ENCODE measurements around the gene IL1R2.

IL1R2 gene

DNA sequence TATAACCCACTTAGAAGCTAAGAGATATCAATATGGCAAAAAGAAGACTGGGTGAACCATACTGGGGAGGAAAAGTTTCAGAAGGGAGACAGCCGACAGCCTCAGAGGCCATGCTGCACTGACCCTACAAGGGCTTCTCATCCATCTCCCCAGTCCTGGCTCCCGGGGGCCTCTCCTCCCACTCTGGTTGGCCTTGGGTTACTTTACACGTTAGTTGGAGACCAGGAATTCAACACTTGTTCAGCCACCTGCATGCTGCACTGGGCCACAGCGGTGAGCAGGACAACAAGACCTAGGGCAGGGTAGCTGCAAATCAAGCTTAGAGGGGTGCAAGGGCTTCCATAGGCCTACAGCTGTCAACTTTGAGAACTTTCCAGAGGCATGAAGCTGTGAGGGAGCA is 28.6 kb upstream of the IL1R2 start:
- TF ChIP-seq, protein P1, sequence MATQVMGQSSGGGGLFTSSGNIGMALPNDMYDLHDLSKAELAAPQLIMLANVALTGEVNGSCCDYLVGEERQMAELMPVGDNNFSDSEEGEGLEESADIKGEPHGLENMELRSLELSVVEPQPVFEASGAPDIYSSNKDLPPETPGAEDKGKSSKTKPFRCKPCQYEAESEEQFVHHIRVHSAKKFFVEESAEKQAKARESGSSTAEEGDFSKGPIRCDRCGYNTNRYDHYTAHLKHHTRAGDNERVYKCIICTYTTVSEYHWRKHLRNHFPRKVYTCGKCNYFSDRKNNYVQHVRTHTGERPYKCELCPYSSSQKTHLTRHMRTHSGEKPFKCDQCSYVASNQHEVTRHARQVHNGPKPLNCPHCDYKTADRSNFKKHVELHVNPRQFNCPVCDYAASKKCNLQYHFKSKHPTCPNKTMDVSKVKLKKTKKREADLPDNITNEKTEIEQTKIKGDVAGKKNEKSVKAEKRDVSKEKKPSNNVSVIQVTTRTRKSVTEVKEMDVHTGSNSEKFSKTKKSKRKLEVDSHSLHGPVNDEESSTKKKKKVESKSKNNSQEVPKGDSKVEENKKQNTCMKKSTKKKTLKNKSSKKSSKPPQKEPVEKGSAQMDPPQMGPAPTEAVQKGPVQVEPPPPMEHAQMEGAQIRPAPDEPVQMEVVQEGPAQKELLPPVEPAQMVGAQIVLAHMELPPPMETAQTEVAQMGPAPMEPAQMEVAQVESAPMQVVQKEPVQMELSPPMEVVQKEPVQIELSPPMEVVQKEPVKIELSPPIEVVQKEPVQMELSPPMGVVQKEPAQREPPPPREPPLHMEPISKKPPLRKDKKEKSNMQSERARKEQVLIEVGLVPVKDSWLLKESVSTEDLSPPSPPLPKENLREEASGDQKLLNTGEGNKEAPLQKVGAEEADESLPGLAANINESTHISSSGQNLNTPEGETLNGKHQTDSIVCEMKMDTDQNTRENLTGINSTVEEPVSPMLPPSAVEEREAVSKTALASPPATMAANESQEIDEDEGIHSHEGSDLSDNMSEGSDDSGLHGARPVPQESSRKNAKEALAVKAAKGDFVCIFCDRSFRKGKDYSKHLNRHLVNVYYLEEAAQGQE (IDR thresholded peaks at IDR 0.05; ENCODE audit: low read depth) = no peak

DNA sequence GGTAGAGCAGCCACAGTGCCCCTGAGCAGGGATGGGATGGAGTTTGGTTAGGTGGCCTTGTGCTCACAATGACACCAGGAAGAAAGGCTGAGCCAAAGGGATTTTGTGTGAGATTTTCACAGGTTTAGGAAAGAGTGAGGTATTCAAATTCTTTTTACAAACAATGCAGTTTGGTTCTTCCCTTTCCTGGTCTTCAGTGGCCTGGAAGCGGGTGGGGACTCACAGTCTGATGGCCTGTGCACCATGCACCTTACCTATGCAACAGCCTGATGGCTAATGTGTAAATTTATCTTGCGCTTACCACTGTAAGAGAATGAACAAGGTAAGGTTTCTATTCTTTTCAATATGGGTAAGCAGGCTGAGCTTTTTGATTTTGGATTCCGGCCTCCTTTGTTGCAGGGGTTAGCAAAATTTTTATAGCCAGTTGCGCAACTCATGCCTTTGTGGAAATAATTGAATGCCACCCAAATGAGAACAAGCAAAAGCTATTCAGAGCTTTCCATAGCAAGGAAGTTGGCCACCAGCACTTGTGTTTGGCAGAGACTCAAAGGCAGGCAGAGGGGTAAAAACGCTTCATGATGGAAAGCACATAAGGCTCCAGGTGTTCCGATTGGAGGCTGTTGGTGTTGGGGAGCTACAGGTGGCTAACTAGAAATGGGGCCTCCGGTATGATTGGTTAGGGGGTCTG is 23.8 kb upstream of the IL1R2 start:
- TF ChIP-seq, protein P1 (IDR thresholded peaks at IDR 0.05; ENCODE audit: low read depth) = no peak
- TF ChIP-seq TEAD4 (IDR thresholded peaks at IDR 0.05) = peak; percentile 70
- TF ChIP-seq RAD21 (IDR thresholded peaks at IDR 0.05; ENCODE audit: low read depth) = no peak
- TF ChIP-seq NFIC (IDR thresholded peaks at IDR 0.05) = peak; percentile 90
- TF ChIP-seq CEBPB (IDR thresholded peaks at IDR 0.05) = peak; percentile 100
- TF ChIP-seq, protein P2, sequence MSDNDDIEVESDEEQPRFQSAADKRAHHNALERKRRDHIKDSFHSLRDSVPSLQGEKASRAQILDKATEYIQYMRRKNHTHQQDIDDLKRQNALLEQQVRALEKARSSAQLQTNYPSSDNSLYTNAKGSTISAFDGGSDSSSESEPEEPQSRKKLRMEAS (IDR thresholded peaks at IDR 0.05) = peak; percentile 45; the same call in 1 of the 2 replicates
- peak; percentile 70; the same call in 1 of the 2 replicates for TF ChIP-seq EP300 (IDR thresholded peaks at IDR 0.05; ENCODE audit: borderline replicate concordance)
- peak; percentile 75 for TF ChIP-seq TCF12 (IDR thresholded peaks at IDR 0.05; ENCODE audit: low read depth)
- peak; percentile 47 for TF ChIP-seq FOXM1 (IDR thresholded peaks at IDR 0.05; ENCODE audit: borderline replicate concordance, low read depth)

DNA sequence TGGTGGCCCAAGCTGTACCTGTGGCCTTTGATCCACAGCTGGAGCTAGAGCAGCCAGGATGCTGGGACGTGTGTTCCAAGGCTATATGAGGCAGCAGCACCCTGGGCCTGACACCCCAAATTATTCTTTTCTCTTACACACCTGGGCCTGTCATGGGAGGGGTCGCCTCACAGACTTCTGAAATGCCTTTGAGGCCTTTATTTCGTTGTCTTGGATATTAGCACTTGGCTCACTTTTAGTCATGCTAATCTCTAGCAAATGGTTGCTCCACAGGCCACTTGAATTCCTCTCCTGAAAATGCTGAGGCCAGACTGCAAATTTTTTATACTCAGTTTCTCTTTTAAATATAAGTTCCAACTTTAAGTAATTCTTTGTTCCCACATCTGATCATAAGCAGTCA is 22.0 kb upstream of the IL1R2 start:
- TF ChIP-seq TAF1 (IDR thresholded peaks at IDR 0.05; ENCODE audit: low read depth) = no peak

DNA sequence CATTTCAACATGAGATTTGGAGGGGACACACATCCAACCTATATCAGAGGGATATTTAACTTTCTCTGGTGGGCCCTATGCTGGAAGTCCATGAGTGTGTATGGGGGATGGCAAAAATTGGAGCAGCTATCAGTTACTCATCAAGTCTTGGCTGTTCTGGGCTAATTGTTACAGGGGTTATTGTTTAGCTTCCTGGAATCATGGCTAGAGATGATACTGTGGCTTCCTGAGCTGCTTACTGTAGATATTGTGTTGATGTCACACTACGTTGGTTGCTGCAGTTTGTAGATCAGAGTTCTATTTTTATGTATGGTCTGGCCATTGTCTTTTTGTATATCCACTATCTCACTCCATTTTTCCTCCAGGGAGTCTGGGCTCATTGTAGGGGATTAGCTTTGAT is 20.9 kb upstream of the IL1R2 start:
- TF ChIP-seq ZBTB7A (IDR thresholded peaks at IDR 0.05; ENCODE audit: low read depth) (no peak), EP300 (IDR thresholded peaks at IDR 0.05; ENCODE audit: borderline replicate concordance) (no peak), CEBPB (IDR thresholded peaks at IDR 0.05) (no peak), FOXM1 (IDR thresholded peaks at IDR 0.05; ENCODE audit: borderline replicate concordance, low read depth) (no peak)
- TF ChIP-seq, protein P2 (IDR thresholded peaks at IDR 0.05) = no peak
- TF ChIP-seq, protein P1 (IDR thresholded peaks at IDR 0.05; ENCODE audit: low read depth) = no peak

DNA sequence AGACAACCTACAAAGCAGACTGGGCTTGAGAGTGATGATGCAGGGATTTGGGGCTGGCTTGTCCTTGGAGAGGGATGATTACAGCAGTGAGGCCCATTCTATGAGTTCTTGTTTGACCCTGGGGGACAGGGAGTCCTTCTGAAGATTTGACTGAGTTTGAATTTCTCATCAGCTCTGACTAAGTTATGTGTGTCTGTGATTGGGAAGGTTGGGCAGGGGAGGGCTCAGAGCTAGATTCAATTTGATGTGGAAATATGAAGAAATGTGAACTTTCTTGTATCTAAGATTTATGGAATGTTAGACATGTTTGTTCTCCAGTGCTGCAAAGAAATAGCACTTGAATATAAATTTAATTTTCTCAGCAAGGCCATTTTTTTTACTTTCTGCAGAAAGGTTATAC is 19.9 kb upstream of the IL1R2 start:
- no peak for TF ChIP-seq ZBTB7A (IDR thresholded peaks at IDR 0.05; ENCODE audit: low read depth)
- TF ChIP-seq RAD21 (IDR thresholded peaks at IDR 0.05; ENCODE audit: low read depth) = no peak
- TF ChIP-seq TAF1 (IDR thresholded peaks at IDR 0.05; ENCODE audit: low read depth) = no peak
- TF ChIP-seq FOXM1 (IDR thresholded peaks at IDR 0.05; ENCODE audit: borderline replicate concordance, low read depth) = no peak
- TF ChIP-seq NFIC (IDR thresholded peaks at IDR 0.05) = no peak
- TF ChIP-seq, protein P1 (IDR thresholded peaks at IDR 0.05; ENCODE audit: low read depth) = no peak
- no peak for TF ChIP-seq EGR1 (IDR thresholded peaks at IDR 0.05)
- no peak for TF ChIP-seq YY1 (IDR thresholded peaks at IDR 0.05; ENCODE audit: low read depth)
- TF ChIP-seq CEBPB (IDR thresholded peaks at IDR 0.05) = no peak
- no peak for TF ChIP-seq CREB1 (IDR thresholded peaks at IDR 0.05; ENCODE audit: low read depth)
- no peak for TF ChIP-seq EP300 (IDR thresholded peaks at IDR 0.05; ENCODE audit: borderline replicate concordance)
- TF ChIP-seq, protein P2 (IDR thresholded peaks at IDR 0.05) = no peak
- TF ChIP-seq TEAD4 (IDR thresholded peaks at IDR 0.05) = no peak
- TF ChIP-seq, protein P3, sequence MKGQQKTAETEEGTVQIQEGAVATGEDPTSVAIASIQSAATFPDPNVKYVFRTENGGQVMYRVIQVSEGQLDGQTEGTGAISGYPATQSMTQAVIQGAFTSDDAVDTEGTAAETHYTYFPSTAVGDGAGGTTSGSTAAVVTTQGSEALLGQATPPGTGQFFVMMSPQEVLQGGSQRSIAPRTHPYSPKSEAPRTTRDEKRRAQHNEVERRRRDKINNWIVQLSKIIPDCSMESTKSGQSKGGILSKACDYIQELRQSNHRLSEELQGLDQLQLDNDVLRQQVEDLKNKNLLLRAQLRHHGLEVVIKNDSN (IDR thresholded peaks at IDR 0.05) = no peak

Measured in Ishikawa (cell line).